Bone marrow (tissue), 2 donors: Measurements from ENCODE around the gene PAM.
"Not testable (repeated sequence)": the region's sequence is repeated elsewhere in the genome, so short reads cannot be mapped to it uniquely, and the experiment has no call there.

Source experiments
- DNase-seq, 2 donors: peaks; one replicate each; lab custom pipeline; 2025; lab: John Stamatoyannopoulos, UW

PAM gene

GRCh38 chr5:102998224-102998623 is 243.1 kb downstream of the PAM start:
- DNase-seq = no peak

GRCh38 chr5:102999191-102999590 is 244.1 kb downstream of the PAM start:
- no peak for DNase-seq

- DNase-seq = not testable (repeated sequence)
Measured at GRCh38 chr5:102999621-103000020, 244.5 kb downstream of the PAM start.

- no peak for DNase-seq
Measured at GRCh38 chr5:103000089-103000488, 245.0 kb downstream of the PAM start.

GRCh38 chr5:103003872-103004271 is 248.8 kb downstream of the PAM start:
- no peak for DNase-seq

GRCh38 chr5:103005276-103005675 is 250.2 kb downstream of the PAM start:
- no peak for DNase-seq

GRCh38 chr5:103006921-103007320 is 251.8 kb downstream of the PAM start:
- DNase-seq = no peak

GRCh38 chr5:103010168-103010567 is 255.1 kb downstream of the PAM start:
- no peak for DNase-seq

- no peak for DNase-seq
Measured at GRCh38 chr5:103013933-103014552, 258.9 kb downstream of the PAM start.

- DNase-seq = no peak
Measured at GRCh38 chr5:103014983-103015382, 259.9 kb downstream of the PAM start.

- no peak for DNase-seq
Measured at GRCh38 chr5:103016167-103016566, 261.1 kb downstream of the PAM start.

GRCh38 chr5:103019804-103020203 is 264.7 kb downstream of the PAM start:
- DNase-seq = no peak

- no peak for DNase-seq
Measured at GRCh38 chr5:103021314-103021713, 266.2 kb downstream of the PAM start.

- no peak for DNase-seq
Measured at GRCh38 chr5:103027267-103027666, 272.2 kb downstream of the PAM start.

GRCh38 chr5:103031607-103032006 is 276.5 kb downstream of the PAM start:
- DNase-seq = no peak

GRCh38 chr5:103033696-103034095 is 278.6 kb downstream of the PAM start:
- no peak for DNase-seq

GRCh38 chr5:103034662-103035392 is 279.7 kb downstream of the PAM start:
- DNase-seq = no peak

GRCh38 chr5:103035701-103036100 is 280.6 kb downstream of the PAM start:
- no peak for DNase-seq

- DNase-seq = no peak
Measured at GRCh38 chr5:103036601-103037000, 281.5 kb downstream of the PAM start.

- DNase-seq = no peak
Measured at GRCh38 chr5:103037673-103038455, 282.8 kb downstream of the PAM start.

GRCh38 chr5:103041071-103041676 is 286.1 kb downstream of the PAM start:
- DNase-seq = peak in 1 of 2 donors; percentile 43

- DNase-seq = not testable (repeated sequence)
Measured at GRCh38 chr5:103046706-103047105, 291.6 kb downstream of the PAM start.
